ENCODE results near the gene ZNF354C. TPM values are rescaled to one million over a fixed set of nuclear protein-coding genes. Genes with fewer than 3 reads are reported as not detected.

ZNF354C gene
- 2.0 and 3.2 TPM in 2 replicates for polyA plus RNA-seq (2011; rRNA removed)
- 2.9 and 3.9 TPM in 2 replicates for polyA minus RNA-seq (2011; rRNA and poly(A)+ RNA removed)

GRCh38 chr5:179060116-179061008, at the start of gene ZNF354C:
Gene ZNF354C (plus strand): TSS chr5:179060373. CDS start chr5:179062069, 1,696 bp downstream.
- CTCF ChIA-PET: interaction anchor here (0.6 to 0.9 kb wide), 3 partner anchors 106 to 433 kb away, joined by 3 to 4 read pairs (median 4); no protein-coding TSS in a partner anchor
- DNase-seq (ENCODE audit: low read depth): peak; percentile 40
- POLR2A ChIA-PET: no interaction called here
- peaks cover 6% of the 10 kb centered on the region for H3K36me3 ChIP-seq (ENCODE audit: control insufficient read depth, insufficient read depth, low read length)
- H3K4me3 ChIP-seq (ENCODE audit: low read depth, low read length): peak within 1 kb of the TSS; percentile 65
- no peak for TF ChIP-seq CTCF (IDR thresholded peaks at IDR 0.05; ENCODE audit: insufficient read depth, low read depth, low read length)
- H3K27me3 ChIP-seq (ENCODE audit: control insufficient read depth, insufficient read depth, low read length): no peaks in the 10 kb centered on the region

- DNase-seq (ENCODE audit: low read depth): peak; percentile 63
- POLR2A ChIA-PET: no interaction called here
- CTCF ChIA-PET: no interaction called here
- Histone ChIP-seq H3K27me3 (ENCODE audit: control insufficient read depth, insufficient read depth, low read length) (no peaks in the 10 kb centered on the region), H3K4me3 (ENCODE audit: low read depth, low read length) (peak within 1 kb of the TSS; percentile 59), H3K36me3 (ENCODE audit: control insufficient read depth, insufficient read depth, low read length) (peaks cover 12% of the 10 kb centered on the region)
- TF ChIP-seq CTCF (IDR thresholded peaks at IDR 0.05; ENCODE audit: insufficient read depth, low read depth, low read length): no peak
Measured at GRCh38 chr5:179023528-179024189, 36.5 kb upstream of the ZNF354C start, which contains the start of gene ZNF879. Gene ZNF879 (plus strand): TSS chr5:179023804. CDS start chr5:179025005, 1,201 bp downstream.

- TF ChIP-seq CTCF (IDR thresholded peaks at IDR 0.05; ENCODE audit: insufficient read depth, low read depth, low read length): no peak
- Histone ChIP-seq H3K27me3 (ENCODE audit: control insufficient read depth, insufficient read depth, low read length) (no peaks in the 10 kb centered on the region), H3K4me3 (ENCODE audit: low read depth, low read length) (no peak overlapping the region), H3K36me3 (ENCODE audit: control insufficient read depth, insufficient read depth, low read length) (peaks cover 9% of the 10 kb centered on the region)
- POLR2A ChIA-PET: no interaction called here
- no peak for DNase-seq (ENCODE audit: low read depth)
- CTCF ChIA-PET: interaction anchor here (1.3 kb wide), 2 partner anchors 8 to 9 kb away, joined by 3 to 4 read pairs; no protein-coding TSS in a partner anchor
Measured at GRCh38 chr5:179033004-179033580, 27.1 kb upstream of the ZNF354C start.

- no peaks in the 10 kb centered on the region for H3K27me3 ChIP-seq (ENCODE audit: control insufficient read depth, insufficient read depth, low read length)
- ChIA-PET CTCF (no interaction called here), POLR2A (no interaction called here)
- no peak for TF ChIP-seq CTCF (IDR thresholded peaks at IDR 0.05; ENCODE audit: insufficient read depth, low read depth, low read length)
- no peak for DNase-seq (ENCODE audit: low read depth)
- no peaks in the 10 kb centered on the region for H3K36me3 ChIP-seq (ENCODE audit: control insufficient read depth, insufficient read depth, low read length)
- H3K4me3 ChIP-seq (ENCODE audit: low read depth, low read length): no peak overlapping the region
Measured at GRCh38 chr5:179044765-179045164, 15.4 kb upstream of the ZNF354C start.

GRCh38 chr5:179051784-179052183, 8.4 kb upstream of the ZNF354C start:
- no peak for TF ChIP-seq CTCF (IDR thresholded peaks at IDR 0.05; ENCODE audit: insufficient read depth, low read depth, low read length)
- CTCF ChIA-PET: no interaction called here
- no peaks in the 10 kb centered on the region for H3K36me3 ChIP-seq (ENCODE audit: control insufficient read depth, insufficient read depth, low read length)
- H3K27me3 ChIP-seq (ENCODE audit: control insufficient read depth, insufficient read depth, low read length): no peaks in the 10 kb centered on the region
- POLR2A ChIA-PET: no interaction called here
- H3K4me3 ChIP-seq (ENCODE audit: low read depth, low read length): no peak overlapping the region
- no peak for DNase-seq (ENCODE audit: low read depth)

Data from BJ (cell line).